Loucy (cell line): ENCODE results near the gene SMPD2.

Source experiments
- CTCF ChIP-seq: fragments of 200-600 bp; sonication (generic); conservative IDR thresholded peaks from 2 replicates; pipeline ENCODE4 v1.5.1; 2014; ENCODE audit warnings: mild to moderate bottlenecking, antibody characterized with exemption, low read length
- EZH2phosphoT487 ChIP-seq: fragments of 200-600 bp; IDR thresholded peaks from 2 replicates; pipeline ENCODE4 v1.6.1; 2018; ENCODE audit warnings: antibody characterized with exemption, mild to moderate bottlenecking, moderate library complexity, borderline replicate concordance

GRCh38 chr6:109456111-109456583, 15.6 kb downstream of the SMPD2 start:
- TF ChIP-seq CTCF (peak; percentile 12; the same call in 1 of the 2 replicates), EZH2phosphoT487 (no peak)
